MM.1S (cell line): ENCODE measurements around the gene IGLON5.

Experiments used
- EZH2 ChIP-seq: fragments of 300-600 bp; sonication (generic); optimal IDR thresholded peaks from 2 replicates; pipeline ENCODE3; 2017; ENCODE audit warnings: low read depth, mild to moderate bottlenecking, antibody characterized with exemption, low read length, mixed read lengths
- TF ChIP-seq, protein P1 (sequence below): fragments of 300-600 bp; sonication (generic); IDR thresholded peaks from 2 replicates; pipeline ENCODE4 v1.5.1; 2016; ENCODE audit warnings: antibody characterized with exemption, low read length, mixed read lengths

DNA sequence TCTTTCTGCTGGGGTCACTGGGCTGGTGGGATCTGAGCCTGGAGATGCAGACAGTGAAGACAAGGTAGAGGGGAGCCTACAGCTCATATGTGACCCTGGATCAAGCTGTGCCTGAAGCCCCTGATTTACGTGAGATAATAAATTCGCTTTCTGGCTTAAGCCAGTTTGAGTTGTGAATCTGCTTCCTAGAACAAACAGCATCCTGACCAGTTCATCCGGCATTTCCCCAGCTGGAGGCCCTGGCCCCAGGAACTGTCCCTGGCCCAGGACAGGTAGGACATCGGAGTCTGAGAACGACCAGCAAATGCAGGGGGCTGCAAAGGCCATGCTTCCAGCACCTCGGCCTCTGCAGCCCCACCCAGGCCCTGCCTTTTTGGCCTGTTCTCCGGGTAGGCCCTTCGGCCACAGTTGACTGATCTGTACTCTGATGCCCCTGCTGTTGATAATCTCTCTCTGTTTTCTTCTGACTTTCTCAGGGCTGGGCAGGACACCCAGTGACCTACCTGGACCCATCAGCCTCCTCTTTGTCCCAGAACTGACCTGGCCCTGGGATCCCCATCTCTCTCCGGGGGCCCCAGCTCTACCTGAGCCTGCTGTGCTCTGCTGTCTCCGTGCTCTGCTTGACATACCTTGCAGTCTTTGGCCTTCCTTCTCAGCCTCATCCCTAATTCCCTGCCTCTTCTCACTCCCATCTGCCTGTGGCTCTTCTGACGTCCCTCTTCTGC, 40.0 kb downstream of the IGLON5 start:
- TF ChIP-seq, protein P1, sequence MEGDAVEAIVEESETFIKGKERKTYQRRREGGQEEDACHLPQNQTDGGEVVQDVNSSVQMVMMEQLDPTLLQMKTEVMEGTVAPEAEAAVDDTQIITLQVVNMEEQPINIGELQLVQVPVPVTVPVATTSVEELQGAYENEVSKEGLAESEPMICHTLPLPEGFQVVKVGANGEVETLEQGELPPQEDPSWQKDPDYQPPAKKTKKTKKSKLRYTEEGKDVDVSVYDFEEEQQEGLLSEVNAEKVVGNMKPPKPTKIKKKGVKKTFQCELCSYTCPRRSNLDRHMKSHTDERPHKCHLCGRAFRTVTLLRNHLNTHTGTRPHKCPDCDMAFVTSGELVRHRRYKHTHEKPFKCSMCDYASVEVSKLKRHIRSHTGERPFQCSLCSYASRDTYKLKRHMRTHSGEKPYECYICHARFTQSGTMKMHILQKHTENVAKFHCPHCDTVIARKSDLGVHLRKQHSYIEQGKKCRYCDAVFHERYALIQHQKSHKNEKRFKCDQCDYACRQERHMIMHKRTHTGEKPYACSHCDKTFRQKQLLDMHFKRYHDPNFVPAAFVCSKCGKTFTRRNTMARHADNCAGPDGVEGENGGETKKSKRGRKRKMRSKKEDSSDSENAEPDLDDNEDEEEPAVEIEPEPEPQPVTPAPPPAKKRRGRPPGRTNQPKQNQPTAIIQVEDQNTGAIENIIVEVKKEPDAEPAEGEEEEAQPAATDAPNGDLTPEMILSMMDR: no peak
- TF ChIP-seq EZH2: no peak
